Upper lobe of left lung (tissue), 4 donors: ENCODE measurements around the gene FKBP8.

Source experiments
- CTCF ChIP-seq, 6 experiments: fragments of 450-650 bp in 4 of 6; fragments of 200-600 bp in 2 of 6; sonication (generic) in 2 of 6; IDR thresholded peaks; one replicate each; pipeline ENCODE4 v1.5.1; 2016 to 2019; ENCODE audit warnings: antibody characterized with exemption in 6 of 6
- EP300 ChIP-seq, 4 donors: sonication (generic); formaldehyde crosslinking; IDR thresholded peaks; one replicate each; pipeline ENCODE4 v1.5.1; 2017; ENCODE audit warnings: antibody characterized with exemption in 4 of 4, control low read depth in 2 of 4
- POLR2A ChIP-seq, 4 donors: fragments of 450-650 bp; IDR thresholded peaks; one replicate each; pipeline ENCODE4 v1.5.1; 2016 to 2017; ENCODE audit warnings: antibody characterized with exemption in 4 of 4, mild to moderate bottlenecking in 2 of 4
- POLR2AphosphoS5 ChIP-seq, 2 donors: sonication (generic); formaldehyde crosslinking; IDR thresholded peaks; one replicate each; pipeline ENCODE4 v1.5.1; 2017; ENCODE audit warnings: antibody characterized with exemption in 2 of 2

GRCh38 chr19:18506101-18506930, 37.1 kb downstream of the FKBP8 start:
- TF ChIP-seq POLR2A (IDR thresholded peaks at IDR 0.05) = no peak
- TF ChIP-seq CTCF (IDR thresholded peaks at IDR 0.05) = no peak
- TF ChIP-seq POLR2AphosphoS5 (IDR thresholded peaks at IDR 0.05) = no peak
- no peak for TF ChIP-seq EP300 (IDR thresholded peaks at IDR 0.05)
